Measurements from ENCODE around the gene MNX1.

Gene MNX1

DNA sequence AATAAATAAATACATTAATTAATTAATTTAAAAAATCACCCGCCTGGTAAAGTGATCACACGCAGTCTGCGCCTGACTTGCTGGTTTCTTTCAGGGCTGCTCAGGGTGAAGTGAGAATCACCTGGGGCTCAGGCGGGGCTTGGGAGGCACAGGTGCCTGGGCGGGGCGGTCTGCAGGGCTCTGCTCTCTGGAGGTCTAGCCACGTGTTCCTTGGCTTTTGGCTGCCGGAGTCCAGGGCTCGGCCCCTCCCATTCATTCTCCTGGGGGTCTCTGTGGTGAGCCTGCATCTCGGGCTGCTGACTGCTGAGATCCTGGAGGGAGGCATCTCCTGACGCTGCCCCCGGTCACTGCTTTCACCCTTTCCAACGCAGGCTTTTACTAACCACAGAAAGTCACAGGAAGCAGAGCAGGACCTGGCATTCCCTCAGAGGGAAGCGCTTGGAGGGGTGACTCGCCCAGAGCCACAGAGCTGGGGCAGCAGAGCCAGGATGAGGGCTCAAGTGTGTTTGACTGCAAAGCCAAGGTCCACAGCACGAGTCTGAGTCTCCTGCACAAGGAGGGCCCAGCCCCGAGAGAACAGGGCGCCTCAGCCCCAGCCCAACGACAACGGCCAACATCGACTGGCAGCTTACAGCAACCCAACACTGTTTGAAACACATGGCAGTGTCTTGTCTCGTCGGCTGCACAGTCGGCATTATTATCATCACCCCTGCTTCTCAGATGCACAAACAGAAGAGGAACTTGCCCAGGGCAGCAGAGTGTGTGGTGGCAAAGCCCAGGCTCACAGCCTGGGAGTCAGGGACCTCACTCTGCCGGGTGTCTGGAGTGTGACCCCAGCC, 22.4 kb upstream of the MNX1 start:
- DNase-seq: no peak

DNA sequence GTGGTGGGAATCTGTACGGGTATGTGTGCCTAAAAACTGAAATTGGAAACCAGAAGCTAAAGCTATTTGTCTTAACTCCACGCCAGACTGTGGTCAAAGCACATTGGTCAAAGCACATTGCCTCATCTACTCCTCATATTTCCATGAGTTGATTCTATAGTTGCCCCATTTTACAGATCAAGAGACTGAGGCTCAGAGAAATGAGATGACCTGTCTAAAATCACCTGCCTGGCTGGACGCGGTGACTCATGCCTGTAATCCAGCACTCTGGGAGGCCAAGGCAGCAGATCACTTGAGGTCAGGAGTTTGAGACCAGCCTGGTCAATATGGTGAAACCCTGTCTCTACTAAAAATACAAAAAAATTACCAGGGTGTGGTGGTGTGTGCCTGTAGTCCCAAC, 21.7 kb upstream of the MNX1 start:
- DNase-seq: no peak

DNA sequence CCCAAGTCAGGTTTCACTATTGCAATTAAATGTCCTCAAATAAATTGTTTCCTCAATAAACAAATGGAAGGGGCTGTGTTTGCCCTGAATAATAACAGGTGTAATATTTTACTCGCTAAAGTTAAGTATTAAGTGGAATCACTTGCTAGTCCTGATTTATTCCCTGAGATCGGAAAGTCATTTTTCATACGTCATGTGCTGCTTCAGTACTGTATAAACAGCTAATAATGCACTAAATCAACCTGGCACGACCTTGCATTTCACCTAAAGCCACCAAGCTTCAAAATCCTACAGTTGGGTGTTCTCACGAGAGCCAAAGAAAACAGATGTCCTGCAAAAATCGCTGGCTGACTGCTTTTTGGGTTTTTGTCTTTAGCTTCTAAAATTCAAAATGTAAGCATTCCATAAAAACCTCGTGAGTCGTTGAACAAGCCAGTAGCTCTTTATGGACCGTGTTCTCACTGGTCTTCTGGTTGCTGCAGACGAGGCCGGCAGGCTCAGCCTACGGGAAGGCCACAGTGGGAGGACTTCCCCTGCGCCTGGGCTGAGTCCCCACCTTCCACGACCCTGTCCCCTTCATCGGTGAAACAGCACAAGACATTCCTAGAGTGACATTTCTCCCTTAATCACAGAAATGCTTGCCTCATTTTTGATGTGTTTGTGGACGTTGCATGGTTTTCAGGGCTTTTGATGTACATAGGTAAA, 17.9 kb upstream of the MNX1 start:
- no peak for DNase-seq

DNA sequence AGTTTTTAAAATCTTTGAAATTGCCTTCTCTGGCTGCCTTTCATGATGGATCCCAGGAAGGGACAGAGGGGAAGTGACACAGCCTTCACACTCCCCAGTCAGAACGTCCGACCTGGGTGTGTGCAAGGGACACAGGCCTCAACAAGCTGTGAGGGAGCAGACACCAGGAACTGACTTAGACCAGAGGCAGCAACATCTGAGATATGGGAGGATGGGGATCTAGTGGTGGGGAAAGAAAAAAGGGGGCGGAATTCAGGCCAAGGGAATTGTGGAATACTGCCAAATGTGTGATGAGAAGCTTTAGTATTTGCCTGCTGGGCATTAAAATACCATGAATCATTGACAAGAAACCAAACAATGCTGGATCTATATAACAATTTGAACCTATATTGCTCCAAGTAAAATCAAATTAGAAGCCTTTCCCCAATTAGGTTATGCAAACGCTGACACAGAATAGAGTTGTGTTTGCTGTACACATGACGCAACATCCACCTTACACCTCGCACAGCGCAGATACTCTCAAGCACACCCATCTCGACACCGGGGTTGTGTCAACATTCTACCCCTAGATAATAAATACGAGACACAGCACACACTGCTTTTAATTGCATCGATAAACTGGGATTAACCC, 17.2 kb upstream of the MNX1 start:
- no peak for DNase-seq

DNA sequence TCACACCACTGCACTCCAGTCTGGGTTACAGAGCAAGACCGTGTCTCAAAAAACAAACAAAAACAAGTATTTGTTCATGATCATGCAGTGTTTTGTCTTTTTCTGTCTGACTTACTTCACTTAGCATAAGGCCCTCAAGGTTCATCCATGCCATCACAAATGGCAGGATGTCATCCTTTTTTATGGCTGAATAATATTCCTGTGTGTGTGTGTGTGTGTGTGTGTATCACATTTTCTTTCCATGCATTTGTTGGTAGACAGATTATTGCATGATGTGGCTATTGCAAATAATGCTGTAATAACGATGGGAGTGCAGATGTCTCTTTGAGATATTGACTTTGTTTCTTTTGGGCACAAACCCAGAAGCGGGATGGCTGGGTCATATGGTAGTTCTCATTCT, 14.3 kb upstream of the MNX1 start:
- no peak for DNase-seq

DNA sequence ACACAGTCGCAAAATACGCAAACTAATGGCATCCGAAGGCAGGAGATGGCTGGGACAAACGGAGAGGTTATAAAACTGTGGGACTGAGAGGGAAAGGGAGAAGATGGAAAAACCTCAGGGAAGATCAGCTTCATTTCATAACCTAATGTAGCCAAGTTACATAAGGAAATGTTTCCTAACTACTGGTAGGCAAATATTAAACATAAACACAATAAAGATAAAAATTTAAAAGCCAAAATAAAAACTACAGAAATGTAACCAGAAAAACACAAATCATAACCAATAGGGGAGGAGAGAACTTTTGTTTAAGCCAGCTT, 13.1 kb upstream of the MNX1 start:
- no peak for DNase-seq

DNA sequence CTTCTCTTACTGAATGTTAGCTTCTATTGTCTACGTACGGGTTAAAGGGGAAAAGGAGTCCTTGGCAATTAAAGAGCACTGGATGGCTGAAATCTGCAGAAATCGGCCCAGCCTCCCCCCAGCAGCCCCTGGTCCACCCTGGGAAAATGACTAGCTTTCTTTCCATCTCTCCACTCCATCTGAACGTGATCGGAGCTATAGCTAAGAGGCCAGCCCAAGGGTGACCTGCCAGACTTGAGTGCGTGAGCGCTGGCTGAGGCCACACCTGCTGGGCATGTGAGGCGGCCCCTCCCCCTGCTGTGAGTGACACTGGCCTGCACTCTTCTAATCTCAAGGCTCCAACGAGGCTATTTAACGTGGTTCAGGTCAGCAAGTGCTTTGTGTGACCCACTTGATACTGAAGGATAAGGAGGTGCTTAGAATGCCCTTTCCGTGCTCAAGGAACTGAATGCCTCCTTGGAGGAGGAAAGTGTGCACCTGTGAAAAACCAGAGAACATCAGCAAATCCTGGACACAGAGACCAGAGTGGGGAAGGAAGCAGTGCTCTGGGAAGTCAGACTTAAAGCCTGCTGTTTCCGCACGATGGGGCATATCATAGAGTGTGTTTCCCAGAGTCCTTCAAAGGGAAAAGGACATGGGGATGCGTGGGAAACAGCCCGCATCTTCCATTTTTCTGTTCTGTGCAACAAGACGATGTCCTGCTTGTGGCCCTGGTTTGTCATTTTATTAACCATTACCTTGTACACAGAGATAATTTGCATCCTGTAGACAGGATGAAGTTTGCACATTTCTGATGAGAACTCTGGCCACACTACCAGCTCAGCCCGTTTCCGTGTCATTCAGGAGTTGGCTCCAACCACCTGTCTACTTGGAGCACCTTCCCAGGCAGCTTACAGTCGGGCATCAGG, 12.5 kb upstream of the MNX1 start:
- no peak for DNase-seq

DNA sequence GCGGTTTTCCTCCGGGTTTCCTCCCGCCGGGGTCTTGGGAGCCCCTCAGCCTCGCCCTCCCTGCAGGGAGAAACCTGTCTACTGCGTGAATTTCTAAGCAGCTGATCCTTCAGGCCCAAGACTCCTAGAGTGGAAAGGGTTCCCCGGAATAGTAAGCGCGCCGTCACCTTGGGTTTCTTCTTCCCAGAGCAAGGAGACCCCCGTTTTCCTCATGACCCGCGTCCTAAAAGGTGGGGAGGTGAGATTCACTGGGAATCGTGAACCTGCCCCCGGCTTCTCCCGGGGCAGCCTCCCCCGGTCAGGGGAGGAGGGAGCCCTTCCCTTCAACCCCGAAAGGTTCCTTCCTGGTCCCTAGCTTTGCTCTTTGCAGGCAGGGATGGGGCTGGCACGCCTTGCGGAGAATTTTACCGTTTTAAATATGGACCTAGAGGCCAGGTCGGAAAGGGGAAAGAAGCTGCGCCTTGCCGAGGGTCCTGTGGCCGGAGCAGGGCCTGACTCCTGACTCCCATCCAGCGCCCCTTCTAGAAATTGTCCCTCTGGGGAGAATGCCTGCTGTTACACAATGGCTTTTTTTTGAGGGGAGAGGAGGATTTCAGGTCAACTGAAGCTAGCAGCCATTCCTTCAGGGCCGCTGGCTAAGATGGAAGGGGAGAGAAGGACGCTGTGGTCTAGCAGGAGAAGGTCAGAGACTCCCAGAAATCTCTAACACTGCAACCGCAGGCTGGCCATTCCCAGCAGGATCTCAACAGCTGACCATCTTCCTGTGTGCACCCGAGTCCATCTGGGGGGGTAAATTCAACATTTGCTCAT, 11.6 kb upstream of the MNX1 start:
- no peak for DNase-seq

DNA sequence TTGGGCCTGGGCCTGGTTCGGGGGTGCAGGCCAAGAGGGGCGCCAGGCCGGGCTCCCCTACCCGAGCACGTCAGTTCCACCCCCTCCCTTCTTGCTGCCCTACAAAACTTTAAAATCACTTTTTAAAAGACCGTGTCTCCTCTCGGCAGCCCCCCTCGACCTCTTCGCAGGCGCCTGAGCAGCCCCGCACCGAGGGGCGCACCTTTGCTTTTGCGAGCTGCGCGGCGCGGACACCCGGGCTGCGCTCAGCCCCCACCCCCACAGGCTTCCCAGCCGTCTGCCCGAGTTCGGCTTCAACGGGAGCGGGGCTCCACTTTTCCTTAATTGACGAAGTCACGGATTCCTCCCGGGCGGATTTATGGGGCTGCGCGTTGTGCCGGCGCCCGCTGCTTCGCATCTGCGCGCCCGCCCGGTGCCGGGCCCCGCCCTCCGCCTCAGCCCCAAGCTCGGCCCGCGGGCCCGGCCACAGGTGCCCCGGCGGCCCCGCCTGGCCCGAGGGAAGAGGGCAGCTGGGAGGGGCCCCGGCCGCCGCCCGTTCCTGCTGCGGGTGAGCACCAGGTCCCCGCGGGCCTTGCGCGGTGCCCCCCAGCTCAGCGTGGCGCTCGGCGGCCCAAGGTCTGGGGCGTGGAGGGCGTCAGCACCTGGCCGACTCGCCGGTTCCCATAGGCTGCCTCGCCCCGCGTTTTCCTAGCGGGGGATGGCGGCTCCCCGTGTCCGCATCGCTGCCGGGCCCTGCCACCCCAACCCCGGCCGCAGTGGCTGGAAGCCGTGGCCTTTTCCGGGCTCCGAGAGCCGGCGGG, 10.8 kb upstream of the MNX1 start:
- DNase-seq: no peak

DNA sequence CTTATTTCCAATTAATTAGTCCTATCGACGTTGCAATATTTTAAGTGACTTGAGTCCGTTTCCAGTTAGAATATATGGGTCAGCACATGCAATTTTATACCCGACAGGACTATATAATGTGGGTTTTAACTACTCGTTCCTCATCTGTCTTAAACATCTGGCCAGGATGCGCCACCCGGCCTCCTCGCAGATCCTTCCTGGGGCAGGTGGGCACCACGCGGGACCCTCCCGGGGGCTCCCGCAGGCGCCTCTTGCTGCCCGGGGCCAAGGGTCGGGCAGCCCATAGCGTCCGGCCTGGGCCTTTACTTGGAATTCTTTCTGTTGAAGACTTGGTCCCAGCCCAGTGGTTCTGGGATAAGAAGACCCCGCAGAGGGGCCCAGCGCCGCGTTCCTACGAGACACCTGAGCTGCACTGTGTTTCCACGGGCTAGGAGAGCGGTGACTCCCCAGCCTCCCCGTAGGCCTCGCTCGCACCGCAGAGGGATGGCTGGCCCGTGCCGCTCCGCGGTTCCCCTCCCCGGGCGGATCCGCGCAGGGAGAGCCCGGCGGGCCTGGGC, 10.1 kb upstream of the MNX1 start:
- DNase-seq: no peak

DNA sequence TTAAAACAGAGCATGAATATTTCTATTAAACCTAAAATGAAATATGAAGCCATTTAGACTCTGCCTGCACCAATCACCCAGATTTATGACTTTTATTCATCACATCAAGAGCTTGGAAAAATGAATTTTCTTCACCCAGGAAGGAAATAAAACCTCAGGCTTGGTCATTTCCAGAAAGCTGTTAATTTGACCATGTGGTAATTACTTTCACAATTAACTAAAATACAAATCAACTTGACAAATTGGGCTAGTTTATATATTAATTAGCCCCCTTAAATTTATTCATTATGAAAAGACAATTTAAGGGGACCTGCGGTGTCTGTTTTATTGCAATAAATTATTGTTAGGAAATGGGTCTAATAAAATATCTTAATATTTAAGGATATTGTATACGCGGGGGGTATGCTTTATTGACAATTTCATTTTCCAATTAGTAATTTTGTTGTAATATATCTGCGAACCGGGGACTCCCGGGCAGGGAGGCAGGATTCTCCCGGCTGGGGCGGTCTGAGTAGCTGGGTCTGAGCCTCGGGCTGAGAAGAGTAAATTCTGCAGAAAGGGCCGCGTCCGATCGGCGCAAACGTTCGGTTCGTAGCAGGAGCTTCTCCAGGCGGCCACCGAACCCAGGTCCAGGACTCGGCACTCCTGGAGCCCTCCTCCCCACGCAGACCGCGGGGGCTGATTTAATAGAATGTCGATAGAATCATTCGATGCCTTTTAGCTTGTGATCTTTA, 9.4 kb upstream of the MNX1 start:
- DNase-seq: no peak

DNA sequence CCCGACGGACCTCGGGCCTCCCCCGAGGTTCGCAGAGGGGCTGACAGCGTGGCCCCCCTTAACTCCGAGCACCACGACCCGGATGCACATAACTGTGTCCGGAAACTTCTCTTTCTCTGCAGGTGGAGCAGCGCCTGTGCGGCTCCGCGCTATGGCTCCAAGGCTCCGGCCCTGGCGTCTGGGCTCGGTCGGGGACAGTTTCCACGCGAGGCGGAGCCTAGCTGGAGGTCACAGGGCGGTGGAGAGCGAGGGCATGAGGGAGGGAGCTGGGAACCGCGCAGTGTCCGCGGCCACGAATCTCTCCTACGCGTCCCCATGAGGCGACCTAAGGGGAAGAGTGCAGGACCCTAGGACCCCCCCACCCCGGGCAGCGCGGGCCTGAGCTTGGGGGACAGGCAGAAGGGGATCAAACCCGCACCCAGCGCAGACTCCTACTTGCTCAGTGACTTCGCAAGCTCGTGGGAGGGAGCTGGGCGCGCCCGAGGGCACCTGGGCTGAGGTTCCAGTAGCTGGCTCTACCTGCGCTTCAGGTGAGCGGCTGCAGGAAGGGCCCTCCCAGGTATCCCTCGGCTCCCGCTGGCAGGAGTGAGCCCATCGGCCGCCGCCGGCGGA, 8.6 kb upstream of the MNX1 start:
- no peak for DNase-seq

DNA sequence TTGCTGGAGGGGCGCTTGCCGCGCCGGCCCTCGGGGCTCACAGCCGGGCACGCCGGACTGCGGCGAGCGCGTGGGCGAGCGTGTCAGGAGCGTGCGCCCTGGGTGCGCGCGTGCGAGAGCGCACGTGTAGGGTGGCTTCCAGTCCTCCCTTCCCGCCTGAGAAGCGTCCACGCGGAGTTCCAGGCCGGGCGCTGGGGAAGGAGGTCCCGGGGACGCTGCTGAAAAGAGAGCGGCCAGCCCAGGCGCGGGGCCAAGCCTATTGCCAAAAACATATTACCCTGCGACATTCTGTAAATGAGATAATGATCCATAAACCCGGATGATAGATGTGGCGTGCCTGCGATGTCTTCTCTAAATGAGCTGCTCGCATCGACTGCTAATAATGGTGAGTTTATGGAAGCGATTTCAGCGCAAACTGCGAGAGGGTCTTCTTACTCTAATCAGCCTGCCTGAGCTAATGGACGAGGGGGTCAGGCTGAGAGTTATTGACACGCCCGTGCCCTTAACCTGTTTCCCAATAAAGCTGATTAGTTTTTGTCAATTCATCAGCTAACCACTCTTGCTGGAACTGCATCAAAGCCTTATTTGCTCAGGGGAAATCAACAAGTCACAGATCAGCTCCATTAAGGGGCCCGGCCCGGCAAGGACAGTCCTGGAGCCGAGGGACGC, 8.0 kb upstream of the MNX1 start:
- DNase-seq: no peak

DNA sequence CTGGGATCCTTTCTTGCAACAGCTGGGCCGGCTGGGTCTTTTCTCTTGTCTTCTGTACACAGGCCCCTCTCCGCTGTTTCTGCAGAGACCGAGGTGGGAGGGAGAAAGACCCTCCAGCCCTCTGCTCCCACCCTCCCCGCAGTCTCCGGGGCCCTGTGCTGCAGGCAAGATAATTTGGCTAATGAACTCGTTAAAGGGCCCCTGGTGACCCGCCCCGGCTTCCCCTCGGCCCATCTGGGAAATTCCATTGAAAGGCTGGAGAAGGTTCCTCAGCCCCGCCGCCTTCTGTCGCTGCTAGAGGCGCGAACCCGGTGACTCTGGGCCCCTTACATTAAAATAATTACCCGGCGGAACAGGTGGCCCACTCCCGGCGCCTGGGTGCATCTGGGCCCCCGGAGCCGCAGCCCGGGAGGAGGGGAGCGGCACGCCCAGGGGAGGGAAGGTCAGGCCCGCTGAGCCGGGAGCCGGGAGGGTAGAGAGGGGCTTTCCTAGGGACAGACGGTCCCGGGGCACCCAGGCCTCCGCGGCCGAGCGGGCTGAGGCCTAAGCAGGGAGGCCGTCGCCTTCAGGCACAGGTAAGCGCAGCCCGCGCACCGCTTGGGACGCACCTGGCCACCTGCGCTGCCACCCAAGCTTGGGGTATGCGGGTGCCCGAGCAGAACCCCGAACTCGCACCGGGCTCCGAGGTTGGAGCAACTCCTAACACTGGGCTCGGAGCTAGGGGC, 7.3 kb upstream of the MNX1 start:
- no peak for DNase-seq

DNA sequence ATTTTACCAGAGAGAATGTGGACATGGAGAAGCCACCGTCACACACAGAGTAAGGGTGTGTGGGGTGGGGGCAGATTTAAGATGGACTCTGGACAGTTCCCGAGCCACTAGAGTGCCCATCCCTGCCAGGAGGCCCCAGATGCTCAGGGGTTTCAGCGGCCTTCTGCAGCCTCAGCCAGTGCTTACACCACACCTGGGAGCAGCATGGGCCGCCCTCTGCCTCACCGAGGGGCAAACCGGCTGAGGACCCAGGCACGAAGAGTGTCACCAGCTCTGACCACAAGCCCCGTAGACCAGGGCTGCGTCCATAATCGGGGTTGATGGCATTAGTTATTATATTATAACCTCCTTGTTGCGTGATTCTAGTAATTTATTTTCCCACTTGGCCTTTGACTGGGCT, 6.7 kb upstream of the MNX1 start:
- no peak for DNase-seq

DNA sequence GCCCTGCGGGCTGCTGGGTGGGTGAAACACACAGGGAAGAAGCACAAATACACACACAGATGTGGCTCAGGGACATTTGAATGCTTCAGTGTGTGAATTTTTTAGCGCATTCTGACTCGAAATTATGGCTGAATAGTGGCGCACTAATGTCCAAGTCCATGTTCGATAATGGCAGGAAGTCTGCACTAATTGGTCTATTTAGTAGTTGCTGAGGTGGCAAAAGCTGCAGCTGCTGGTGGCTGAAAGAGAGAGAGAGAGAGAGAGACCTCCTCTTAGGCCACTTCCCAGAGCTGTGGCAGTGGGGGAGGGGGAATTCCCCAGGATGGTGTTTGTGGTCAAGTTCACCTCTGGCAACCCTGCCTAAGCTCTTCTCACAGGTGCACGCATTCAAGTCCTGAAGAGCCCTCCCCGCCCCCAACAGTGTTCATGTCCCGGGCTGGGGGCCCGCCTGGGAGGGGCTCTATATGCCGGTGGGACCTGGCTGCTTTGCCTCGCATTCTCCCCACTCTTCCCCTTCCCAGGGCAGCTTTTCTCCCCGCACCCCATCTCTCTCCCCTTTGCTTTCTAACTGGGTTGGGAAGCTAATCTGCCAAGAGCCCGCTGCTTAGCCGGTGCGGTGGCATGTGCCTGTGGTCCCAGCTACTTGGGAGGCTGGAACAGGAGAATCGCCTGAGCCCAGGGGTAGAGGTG, 6.0 kb upstream of the MNX1 start:
- no peak for DNase-seq

DNA sequence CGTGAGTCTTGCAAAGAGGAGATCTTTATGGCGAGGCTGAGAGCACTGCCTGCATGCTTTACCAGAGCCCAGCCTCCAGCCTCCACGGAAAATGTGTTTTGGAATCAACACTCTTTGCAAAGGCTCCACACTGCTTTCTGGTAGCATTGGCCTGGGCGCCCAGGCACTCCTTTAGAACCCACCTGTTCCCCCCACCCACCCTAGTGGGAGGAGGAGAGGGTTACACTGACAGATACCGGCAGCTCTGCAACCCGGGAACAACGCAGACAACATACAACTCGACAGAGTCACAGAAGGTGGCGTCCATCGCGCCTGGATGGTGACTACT, 5.5 kb upstream of the MNX1 start:
- DNase-seq: no peak
